ENCODE results near the gene GATA2. TPM values are rescaled to one million over a fixed set of nuclear protein-coding genes. Genes with fewer than 3 reads are reported as not detected.

The GATA2 gene
- total RNA-seq, 1 experiment from 2014 or later = 18.6 TPM

DNA sequence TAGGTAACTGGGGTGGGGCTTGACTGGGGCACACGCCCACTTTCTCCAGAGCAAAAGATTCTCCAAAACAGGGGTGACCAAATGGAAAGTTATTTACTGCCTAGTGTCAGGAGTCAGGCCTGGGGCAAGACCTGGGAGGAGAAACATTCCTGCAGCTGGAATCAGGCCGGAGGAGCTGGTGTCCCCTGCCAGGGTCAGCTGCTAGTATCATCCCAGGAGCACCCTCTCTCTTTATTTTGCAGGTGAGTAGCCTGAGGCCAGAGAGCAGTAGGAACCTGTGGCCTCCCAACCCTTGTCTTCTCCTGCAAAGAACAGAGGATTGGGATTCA, 59.2 kb downstream of the GATA2 start:
- TF ChIP-seq SP1 (IDR thresholded peaks at IDR 0.05; ENCODE audit: low read depth) = no peak
- no peak for TF ChIP-seq TCF7L2 (IDR thresholded peaks at IDR 0.05; ENCODE audit: borderline replicate concordance, extremely low read depth, insufficient read depth, insufficient read length)
- no peak for TF ChIP-seq YY1 (IDR thresholded peaks at IDR 0.05; ENCODE audit: extremely low read depth, insufficient replicate concordance, low read depth, low read length)
- TF ChIP-seq, protein P1, sequence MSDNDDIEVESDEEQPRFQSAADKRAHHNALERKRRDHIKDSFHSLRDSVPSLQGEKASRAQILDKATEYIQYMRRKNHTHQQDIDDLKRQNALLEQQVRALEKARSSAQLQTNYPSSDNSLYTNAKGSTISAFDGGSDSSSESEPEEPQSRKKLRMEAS (IDR thresholded peaks at IDR 0.05) = no peak
- no peak for TF ChIP-seq ZNF274 (IDR thresholded peaks at IDR 0.05; ENCODE audit: low read depth, low read length)
- no peak for TF ChIP-seq RAD21 (IDR thresholded peaks at IDR 0.05; ENCODE audit: low read depth)
- TF ChIP-seq, protein P2, sequence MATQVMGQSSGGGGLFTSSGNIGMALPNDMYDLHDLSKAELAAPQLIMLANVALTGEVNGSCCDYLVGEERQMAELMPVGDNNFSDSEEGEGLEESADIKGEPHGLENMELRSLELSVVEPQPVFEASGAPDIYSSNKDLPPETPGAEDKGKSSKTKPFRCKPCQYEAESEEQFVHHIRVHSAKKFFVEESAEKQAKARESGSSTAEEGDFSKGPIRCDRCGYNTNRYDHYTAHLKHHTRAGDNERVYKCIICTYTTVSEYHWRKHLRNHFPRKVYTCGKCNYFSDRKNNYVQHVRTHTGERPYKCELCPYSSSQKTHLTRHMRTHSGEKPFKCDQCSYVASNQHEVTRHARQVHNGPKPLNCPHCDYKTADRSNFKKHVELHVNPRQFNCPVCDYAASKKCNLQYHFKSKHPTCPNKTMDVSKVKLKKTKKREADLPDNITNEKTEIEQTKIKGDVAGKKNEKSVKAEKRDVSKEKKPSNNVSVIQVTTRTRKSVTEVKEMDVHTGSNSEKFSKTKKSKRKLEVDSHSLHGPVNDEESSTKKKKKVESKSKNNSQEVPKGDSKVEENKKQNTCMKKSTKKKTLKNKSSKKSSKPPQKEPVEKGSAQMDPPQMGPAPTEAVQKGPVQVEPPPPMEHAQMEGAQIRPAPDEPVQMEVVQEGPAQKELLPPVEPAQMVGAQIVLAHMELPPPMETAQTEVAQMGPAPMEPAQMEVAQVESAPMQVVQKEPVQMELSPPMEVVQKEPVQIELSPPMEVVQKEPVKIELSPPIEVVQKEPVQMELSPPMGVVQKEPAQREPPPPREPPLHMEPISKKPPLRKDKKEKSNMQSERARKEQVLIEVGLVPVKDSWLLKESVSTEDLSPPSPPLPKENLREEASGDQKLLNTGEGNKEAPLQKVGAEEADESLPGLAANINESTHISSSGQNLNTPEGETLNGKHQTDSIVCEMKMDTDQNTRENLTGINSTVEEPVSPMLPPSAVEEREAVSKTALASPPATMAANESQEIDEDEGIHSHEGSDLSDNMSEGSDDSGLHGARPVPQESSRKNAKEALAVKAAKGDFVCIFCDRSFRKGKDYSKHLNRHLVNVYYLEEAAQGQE (IDR thresholded peaks at IDR 0.05; ENCODE audit: low read depth) = no peak
- TF ChIP-seq, protein P3, sequence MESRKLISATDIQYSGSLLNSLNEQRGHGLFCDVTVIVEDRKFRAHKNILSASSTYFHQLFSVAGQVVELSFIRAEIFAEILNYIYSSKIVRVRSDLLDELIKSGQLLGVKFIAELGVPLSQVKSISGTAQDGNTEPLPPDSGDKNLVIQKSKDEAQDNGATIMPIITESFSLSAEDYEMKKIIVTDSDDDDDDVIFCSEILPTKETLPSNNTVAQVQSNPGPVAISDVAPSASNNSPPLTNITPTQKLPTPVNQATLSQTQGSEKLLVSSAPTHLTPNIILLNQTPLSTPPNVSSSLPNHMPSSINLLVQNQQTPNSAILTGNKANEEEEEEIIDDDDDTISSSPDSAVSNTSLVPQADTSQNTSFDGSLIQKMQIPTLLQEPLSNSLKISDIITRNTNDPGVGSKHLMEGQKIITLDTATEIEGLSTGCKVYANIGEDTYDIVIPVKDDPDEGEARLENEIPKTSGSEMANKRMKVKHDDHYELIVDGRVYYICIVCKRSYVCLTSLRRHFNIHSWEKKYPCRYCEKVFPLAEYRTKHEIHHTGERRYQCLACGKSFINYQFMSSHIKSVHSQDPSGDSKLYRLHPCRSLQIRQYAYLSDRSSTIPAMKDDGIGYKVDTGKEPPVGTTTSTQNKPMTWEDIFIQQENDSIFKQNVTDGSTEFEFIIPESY (IDR thresholded peaks at IDR 0.05; ENCODE audit: extremely low read depth, insufficient replicate concordance, low read length) = no peak
- TF ChIP-seq SIN3A (IDR thresholded peaks at IDR 0.05; ENCODE audit: low read depth) = no peak
- no peak for TF ChIP-seq EZH2phosphoT487 (IDR thresholded peaks at IDR 0.05; ENCODE audit: borderline replicate concordance)
- Histone ChIP-seq H3K27me3 (ENCODE audit: insufficient read depth, low read length) (no peaks in the 10 kb centered on the region), H3K79me2 (ENCODE audit: insufficient read depth, low read length) (no peaks in the 10 kb centered on the region), H3K9me3 (ENCODE audit: control insufficient read depth in 1 of 2, insufficient read depth in 1 of 2, low read depth in 1 of 2, low read length in 2 of 2) (no peaks in the 10 kb centered on the region), H3K27ac (ENCODE audit: low read depth, low read length) (no peak overlapping the region), H3K36me3 (ENCODE audit: control insufficient read depth in 1 of 2, insufficient read depth in 2 of 2, low read length in 2 of 2) (no peaks in the 10 kb centered on the region), H3K4me1 (ENCODE audit: control insufficient read depth in 1 of 2, insufficient read depth in 2 of 2, low read length in 2 of 2) (peaks cover 9 to 25% of the 10 kb centered on the region in 2 experiments; a peak in 3 of 4 replicates), H3K4me3 (replicated peaks in 1 of 2; ENCODE audit: low read depth in 1 of 2, low read length in 2 of 2) (no peak overlapping the region), H3K9me2 (ENCODE audit: insufficient read depth) (no peaks in the 10 kb centered on the region), H3K4me2 (ENCODE audit: low read length) (no peak overlapping the region), H2AFZ (ENCODE audit: low read depth, low read length, poor library complexity, severe bottlenecking) (no peak overlapping the region), H3K9ac (ENCODE audit: low read length) (no peak overlapping the region), H4K20me1 (ENCODE audit: insufficient read depth) (no peaks in the 10 kb centered on the region)
- BruUV-seq (replicated peaks) = no TSS peak
- ATAC-seq (no peak), DNase-seq (ENCODE audit: low read depth, low spot score) (no peak)
- intact Hi-C loops (cut with micrococcal nuclease) = no loop called here
- CTCF ChIA-PET = no interaction called here
- POLR2A ChIA-PET = no interaction called here
- RAD21 ChIA-PET (ENCODE audit: low non-redundant PET in 1 of 2, low total read pairs in 2 of 2, uncharacterized antibody in 2 of 2, unreplicated experiment in 2 of 2) = no interaction called here
